Right atrium auricular region (tissue), 2 donors: ENCODE results near the gene PRRG1. TPM values are rescaled to one million over a fixed set of nuclear protein-coding genes. Genes with fewer than 3 reads are reported as not detected.

ENCODE experiments used
- DNase-seq: peaks from one replicate; pipeline ENCODE4 v3.0.0-alpha.2; 2019; ENCODE audit warnings: low spot score
- H3K27ac ChIP-seq, 2 donors: fragments of 200-600 bp; sonication (generic); 1 replicate in 1 of 2; 2 replicates in 1 of 2; pipeline ENCODE4 v1.5.1; 2016 to 2019
- H3K27me3 ChIP-seq, 2 donors: fragments of 200-600 bp; sonication (generic); one replicate each; pipeline versions ENCODE4 v1.5.1 to v1.6.0; 2017 to 2019
- H3K36me3 ChIP-seq: fragments of 200-600 bp; sonication (generic); one replicate; pipeline ENCODE4 v1.5.1; 2016
- H3K4me1 ChIP-seq, 2 donors: fragments of 200-600 bp; sonication (generic); one replicate each; pipeline versions ENCODE4 v1.5.1 to v1.6.0; 2017 to 2019
- H3K4me3 ChIP-seq, 2 donors: fragments of 200-600 bp; sonication (generic); 1 replicate in 1 of 2; 2 replicates in 1 of 2; pipeline ENCODE4 v1.5.1; 2017 to 2019; ENCODE audit warnings: mild to moderate bottlenecking in 1 of 2, moderate library complexity in 1 of 2
- H3K9me3 ChIP-seq, 2 donors: fragments of 200-600 bp; sonication (generic); one replicate each; pipeline ENCODE4 v1.5.1; 2019
- CTCF ChIP-seq, 2 donors: fragments of 200-600 bp; sonication (generic); IDR thresholded peaks; one replicate each; pipeline ENCODE4 v1.5.1; 2019; ENCODE audit warnings: antibody characterized with exemption in 2 of 2
- total RNA-seq, 2 donors: library from RNA; depleted of rRNA; stranded (reverse); fragments of >200 nt; gene quantifications; one replicate each; pipeline ENCODE4 v1.1.0, GENCODE V29; 2016

The PRRG1 gene
- total RNA-seq, 2 donors from 2014 or later: 15.0 to 17.4 TPM

DNA sequence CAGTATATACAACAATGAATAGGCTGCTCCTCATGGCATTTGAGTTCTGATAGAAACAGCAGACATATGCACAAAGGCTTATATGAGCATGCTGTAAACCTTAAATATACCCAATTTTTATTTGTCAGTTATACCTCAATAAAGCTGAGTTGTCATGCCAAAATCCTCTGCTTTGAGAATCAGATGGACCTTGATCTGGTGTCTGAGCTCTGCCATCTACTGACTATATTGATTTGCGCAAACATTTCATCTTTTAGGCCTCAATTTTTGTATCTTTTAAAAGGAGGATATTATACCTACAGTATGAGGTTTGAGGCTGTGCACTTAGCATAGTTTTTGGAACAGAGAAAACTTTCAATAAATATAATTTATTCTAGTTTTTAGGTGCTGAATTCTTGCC, 85.2 kb downstream of the PRRG1 start:
- Histone ChIP-seq H3K27ac (no peak overlapping the region), H3K4me1 (no peaks in the 10 kb centered on the region), H3K9me3 (no peaks in the 10 kb centered on the region), H3K27me3 (no peaks in the 10 kb centered on the region), H3K36me3 (no peaks in the 10 kb centered on the region), H3K4me3 (no peak overlapping the region)
- TF ChIP-seq CTCF (IDR thresholded peaks at IDR 0.05): no peak
- no peak for DNase-seq

DNA sequence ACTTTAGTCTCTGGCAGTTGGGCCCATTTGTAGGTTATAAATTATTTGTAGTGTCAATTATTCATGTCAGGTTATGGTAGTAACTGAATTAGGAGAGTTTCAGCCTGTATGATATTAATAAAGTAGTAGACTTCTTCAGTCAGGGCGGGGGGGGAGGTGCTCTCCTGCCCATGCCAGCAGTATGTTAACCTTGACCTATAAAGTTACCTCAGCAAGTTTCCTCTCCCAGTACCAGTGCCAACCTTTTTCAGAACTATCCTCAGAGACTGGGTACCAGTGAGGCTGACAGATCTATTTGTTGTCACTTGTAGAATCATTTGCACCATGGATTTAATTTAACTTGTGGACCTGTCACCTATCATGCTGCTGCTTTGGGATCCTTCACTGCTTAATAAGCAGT, 88.0 kb downstream of the PRRG1 start:
- Histone ChIP-seq H3K27me3 (no peaks in the 10 kb centered on the region), H3K9me3 (no peaks in the 10 kb centered on the region), H3K36me3 (no peaks in the 10 kb centered on the region), H3K27ac (no peak overlapping the region), H3K4me1 (no peaks in the 10 kb centered on the region), H3K4me3 (no peak overlapping the region)
- no peak for DNase-seq
- no peak for TF ChIP-seq CTCF (IDR thresholded peaks at IDR 0.05)

DNA sequence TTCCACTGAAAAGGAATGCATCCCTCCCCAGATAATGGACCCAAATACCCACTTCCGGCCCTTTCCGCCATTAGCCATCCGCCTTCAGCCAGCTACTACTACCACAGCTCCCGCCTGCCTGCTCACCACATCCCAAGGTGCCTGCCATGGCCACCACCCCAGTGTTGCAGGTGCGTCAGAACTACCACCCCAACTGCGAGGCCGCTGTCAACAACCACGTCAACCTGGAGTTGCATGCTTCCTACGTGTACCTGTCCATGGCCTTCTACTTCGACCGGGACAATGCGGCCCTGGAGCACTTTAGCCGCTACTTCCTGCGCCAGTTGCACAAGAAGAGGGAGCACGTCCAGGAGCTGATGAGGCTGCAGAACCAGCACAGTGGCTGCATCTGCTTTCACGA, 92.2 kb downstream of the PRRG1 start:
- no peak for TF ChIP-seq CTCF (IDR thresholded peaks at IDR 0.05)
- no peak for DNase-seq
- no peak overlapping the region for H3K4me3 ChIP-seq
- no peak overlapping the region for H3K27ac ChIP-seq
- H3K4me1 ChIP-seq: no peaks in the 10 kb centered on the region
- no peaks in the 10 kb centered on the region for H3K9me3 ChIP-seq
- H3K27me3 ChIP-seq: no peaks in the 10 kb centered on the region
- H3K36me3 ChIP-seq: no peaks in the 10 kb centered on the region

- no peak for TF ChIP-seq CTCF (IDR thresholded peaks at IDR 0.05)
- H3K9me3 ChIP-seq: no peaks in the 10 kb centered on the region
Observed at GRCh38 chrX:37445182-37445581, 96.0 kb downstream of the PRRG1 start.

GRCh38 chrX:37453821-37454220, 104.7 kb downstream of the PRRG1 start:
- no peaks in the 10 kb centered on the region for H3K36me3 ChIP-seq
- no peak for TF ChIP-seq CTCF (IDR thresholded peaks at IDR 0.05)
- DNase-seq: no peak
- no peaks in the 10 kb centered on the region for H3K27me3 ChIP-seq
- no peaks in the 10 kb centered on the region for H3K9me3 ChIP-seq
- H3K4me1 ChIP-seq: no peaks in the 10 kb centered on the region
- H3K27ac ChIP-seq: no peak overlapping the region
- no peak overlapping the region for H3K4me3 ChIP-seq

More at GRCh38 chrX:37445182-37445581, 96.0 kb downstream of the PRRG1 start:
- no peaks in the 10 kb centered on the region for H3K27me3 ChIP-seq
- no peak for DNase-seq
- no peak overlapping the region for H3K27ac ChIP-seq
- no peaks in the 10 kb centered on the region for H3K4me1 ChIP-seq
- H3K4me3 ChIP-seq: no peak overlapping the region
- no peaks in the 10 kb centered on the region for H3K36me3 ChIP-seq

- Histone ChIP-seq H3K36me3 (no peaks in the 10 kb centered on the region), H3K4me3 (no peak overlapping the region)
- DNase-seq: no peak
Observed at GRCh38 chrX:37454537-37455285, 105.5 kb downstream of the PRRG1 start.

More at GRCh38 chrX:37454537-37455285, 105.5 kb downstream of the PRRG1 start:
- H3K9me3 ChIP-seq: no peaks in the 10 kb centered on the region
- H3K27me3 ChIP-seq: no peaks in the 10 kb centered on the region
- H3K27ac ChIP-seq: no peak overlapping the region
- no peak for TF ChIP-seq CTCF (IDR thresholded peaks at IDR 0.05)
- no peaks in the 10 kb centered on the region for H3K4me1 ChIP-seq
